ENCODE measurements around the gene DIPK1A.

DIPK1A gene

DNA sequence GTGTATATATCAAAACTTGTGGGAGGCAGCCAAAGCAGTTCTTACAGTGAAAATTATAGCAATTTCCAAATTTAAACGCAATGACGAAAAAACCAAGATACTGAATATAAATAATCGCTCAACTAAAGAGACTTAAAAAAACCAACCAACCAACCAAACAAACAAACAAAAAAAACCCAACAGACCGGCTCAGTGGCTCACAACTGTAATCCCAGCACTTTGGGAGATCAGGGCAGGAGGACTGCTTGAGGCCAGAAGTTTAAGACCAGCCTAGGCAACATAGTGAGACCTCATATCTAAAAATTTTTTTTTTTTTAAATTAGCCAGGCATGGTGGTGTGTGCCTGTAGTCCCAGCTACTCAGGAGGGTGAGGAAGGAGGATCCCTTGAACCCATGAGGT is 106.0 kb downstream of the DIPK1A start:
- DNase-seq (ENCODE audit: low spot score) = no peak
- TF ChIP-seq, protein P1, sequence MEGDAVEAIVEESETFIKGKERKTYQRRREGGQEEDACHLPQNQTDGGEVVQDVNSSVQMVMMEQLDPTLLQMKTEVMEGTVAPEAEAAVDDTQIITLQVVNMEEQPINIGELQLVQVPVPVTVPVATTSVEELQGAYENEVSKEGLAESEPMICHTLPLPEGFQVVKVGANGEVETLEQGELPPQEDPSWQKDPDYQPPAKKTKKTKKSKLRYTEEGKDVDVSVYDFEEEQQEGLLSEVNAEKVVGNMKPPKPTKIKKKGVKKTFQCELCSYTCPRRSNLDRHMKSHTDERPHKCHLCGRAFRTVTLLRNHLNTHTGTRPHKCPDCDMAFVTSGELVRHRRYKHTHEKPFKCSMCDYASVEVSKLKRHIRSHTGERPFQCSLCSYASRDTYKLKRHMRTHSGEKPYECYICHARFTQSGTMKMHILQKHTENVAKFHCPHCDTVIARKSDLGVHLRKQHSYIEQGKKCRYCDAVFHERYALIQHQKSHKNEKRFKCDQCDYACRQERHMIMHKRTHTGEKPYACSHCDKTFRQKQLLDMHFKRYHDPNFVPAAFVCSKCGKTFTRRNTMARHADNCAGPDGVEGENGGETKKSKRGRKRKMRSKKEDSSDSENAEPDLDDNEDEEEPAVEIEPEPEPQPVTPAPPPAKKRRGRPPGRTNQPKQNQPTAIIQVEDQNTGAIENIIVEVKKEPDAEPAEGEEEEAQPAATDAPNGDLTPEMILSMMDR (conservative IDR thresholded peaks at IDR 0.05; ENCODE audit: low read depth) = no peak
- ChIA-PET POLR2A (ENCODE audit: low non-redundant PET) (no interaction called here), CTCF (no interaction called here)
- no peak overlapping the region for H3K27ac ChIP-seq

DNA sequence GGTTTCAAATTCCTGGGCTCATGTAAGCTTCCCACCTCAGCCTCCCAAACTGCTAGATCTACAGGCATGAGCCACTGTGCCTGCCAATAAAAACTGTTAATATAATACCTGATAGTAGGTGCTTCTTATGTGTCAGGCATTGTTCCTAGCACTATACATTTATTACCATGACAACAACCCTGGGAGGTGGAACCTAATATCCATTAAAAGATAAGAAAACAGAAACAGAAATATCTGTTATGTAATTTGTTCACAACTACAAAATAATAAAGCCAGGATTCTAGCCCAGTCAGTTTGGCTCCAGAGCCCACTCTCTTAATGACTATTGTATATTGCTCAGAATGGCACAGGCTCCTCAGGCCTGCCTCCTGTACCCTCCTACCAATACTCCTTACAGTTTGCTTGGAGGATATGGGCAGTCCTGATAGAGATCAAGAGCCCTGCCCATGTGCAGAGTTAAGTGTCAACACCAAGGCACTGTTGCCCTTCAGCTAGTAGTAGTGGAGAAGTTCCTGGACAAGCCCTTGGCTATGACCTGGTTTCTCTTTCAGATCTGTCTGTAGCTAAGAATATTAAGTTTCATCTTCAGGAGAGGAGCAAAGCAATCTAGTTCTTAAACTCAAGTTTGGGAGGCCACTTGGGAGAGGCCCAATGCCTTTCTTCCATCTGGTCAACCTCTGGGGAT is 107.0 kb downstream of the DIPK1A start:
- POLR2A ChIA-PET (ENCODE audit: low non-redundant PET) = interaction anchor here (0.6 kb wide), 1 partner anchor 176 kb away, joined by 5 read pairs; no protein-coding TSS in a partner anchor
- TF ChIP-seq, protein P1 (conservative IDR thresholded peaks at IDR 0.05; ENCODE audit: low read depth) = no peak
- no peak for DNase-seq (ENCODE audit: low spot score)
- CTCF ChIA-PET = interaction anchor here (0.7 kb wide), 1 partner anchor 176 kb away, joined by 7 read pairs; no protein-coding TSS in a partner anchor
- H3K27ac ChIP-seq = no peak overlapping the region

DNA sequence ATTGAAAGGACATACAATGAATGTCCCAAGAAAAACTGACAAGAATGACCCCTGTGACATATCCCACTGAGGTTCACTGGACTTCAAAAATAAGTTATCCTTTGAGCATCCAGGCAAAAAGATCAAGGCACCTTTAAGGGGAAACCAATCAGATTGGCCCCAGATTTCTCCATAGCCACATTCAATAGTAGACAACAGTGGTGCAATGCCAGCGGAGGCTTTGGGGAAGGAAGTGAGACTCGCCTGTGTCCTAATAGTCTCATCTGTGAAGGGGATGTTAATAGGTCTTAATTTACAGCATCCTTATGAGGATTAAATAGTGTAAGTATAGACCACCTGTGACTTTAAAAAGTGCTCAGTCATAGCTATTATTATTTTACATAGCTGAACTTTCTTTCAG is 108.0 kb downstream of the DIPK1A start:
- CTCF ChIA-PET = interaction anchor here (0.6 kb wide), 1 partner anchor 45 kb away, joined by 3 read pairs; no protein-coding TSS in a partner anchor
- no peak overlapping the region for H3K27ac ChIP-seq
- DNase-seq (ENCODE audit: low spot score) = no peak
- POLR2A ChIA-PET (ENCODE audit: low non-redundant PET) = no interaction called here
- TF ChIP-seq, protein P1 (conservative IDR thresholded peaks at IDR 0.05; ENCODE audit: low read depth) = no peak

DNA sequence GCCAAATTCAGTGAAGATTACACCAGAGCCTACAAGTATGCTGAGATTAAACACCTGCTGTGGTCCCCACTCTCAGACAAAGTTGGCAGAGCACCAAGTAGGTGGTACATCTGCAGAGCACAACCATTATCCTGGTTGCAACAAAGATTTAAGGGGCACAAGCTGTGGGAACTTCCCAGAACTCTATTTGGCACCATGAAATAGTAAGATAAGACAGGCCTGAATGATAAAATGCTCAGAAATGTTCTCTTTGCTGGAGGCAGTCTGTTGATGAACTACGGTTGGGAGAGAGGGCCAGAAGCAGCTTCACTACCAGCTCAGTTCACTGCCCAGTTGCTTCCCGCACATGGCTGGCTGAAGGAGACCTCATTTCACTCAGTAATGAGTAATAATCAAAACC is 109.5 kb downstream of the DIPK1A start:
- TF ChIP-seq, protein P1 (conservative IDR thresholded peaks at IDR 0.05; ENCODE audit: low read depth) = no peak
- no peak overlapping the region for H3K27ac ChIP-seq
- CTCF ChIA-PET = interaction anchor here (1.4 kb wide), 1 partner anchor 143 kb away, joined by 4 read pairs; no protein-coding TSS in a partner anchor
- POLR2A ChIA-PET (ENCODE audit: low non-redundant PET) = no interaction called here
- no peak for DNase-seq (ENCODE audit: low spot score)

DNA sequence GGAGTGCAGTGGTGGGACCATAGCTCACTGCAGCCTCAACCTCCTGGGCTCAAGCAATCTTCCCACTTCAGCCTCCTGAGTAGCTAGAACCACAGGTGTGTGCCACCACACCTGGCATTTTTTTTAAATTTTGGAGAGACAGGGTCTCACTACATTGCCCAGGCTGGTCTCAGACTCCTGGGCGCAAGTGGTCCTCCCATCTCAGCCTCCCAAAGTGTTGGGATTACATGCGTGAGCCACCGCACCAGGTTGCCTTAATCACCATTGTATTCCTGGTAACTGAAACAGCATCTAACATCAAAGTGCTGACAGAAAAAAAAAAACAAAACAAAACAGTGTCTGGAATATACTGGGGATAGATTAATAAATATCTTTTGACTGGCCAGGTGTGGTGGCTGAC is 111.2 kb downstream of the DIPK1A start:
- TF ChIP-seq, protein P1 (conservative IDR thresholded peaks at IDR 0.05; ENCODE audit: low read depth) = no peak
- ChIA-PET POLR2A (ENCODE audit: low non-redundant PET) (no interaction called here), CTCF (no interaction called here)
- no peak for DNase-seq (ENCODE audit: low spot score)
- H3K27ac ChIP-seq = no peak overlapping the region

DNA sequence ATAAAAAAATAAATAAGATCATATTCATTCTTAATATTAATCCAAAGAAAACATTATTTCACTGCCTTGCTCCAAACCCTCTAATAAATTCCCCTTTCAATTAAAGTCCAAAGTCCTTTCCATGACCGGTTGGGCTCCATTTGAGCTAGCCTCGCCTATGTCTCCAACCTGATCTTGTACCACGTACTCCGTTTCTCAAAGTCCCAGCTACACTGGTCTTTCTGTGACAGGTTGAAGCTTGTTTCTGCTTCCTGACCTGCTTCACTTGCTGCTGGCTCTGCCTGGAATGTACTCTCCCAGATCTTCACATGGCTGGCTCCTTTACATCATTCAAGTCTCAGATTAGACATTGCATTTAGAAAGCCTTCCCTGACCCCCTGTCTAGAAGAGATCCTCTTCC is 113.1 kb downstream of the DIPK1A start:
- peak; percentile 46 for DNase-seq (ENCODE audit: low spot score)
- ChIA-PET POLR2A (ENCODE audit: low non-redundant PET) (interaction anchor here (1.1 kb wide), 1 partner anchor 16 kb away, joined by 5 read pairs; the partner anchor contains the start of gene RPL5), CTCF (interaction anchor here (0.6 to 0.9 kb wide), 4 partner anchors 10 to 214 kb away, joined by 3 to 4 read pairs (median 3); no protein-coding TSS in a partner anchor)
- H3K27ac ChIP-seq = no peak overlapping the region
- TF ChIP-seq, protein P1 (conservative IDR thresholded peaks at IDR 0.05; ENCODE audit: low read depth) = no peak
